Fibroblast of skin of right quadriceps (primary cell): Measurements from ENCODE around the gene IFNA8.
"Not testable (repeated sequence)": the region's sequence is repeated elsewhere in the genome, so short reads cannot be mapped to it uniquely, and the experiment has no call there.

Experiments
- DNase-seq: peaks from one replicate; pipeline ENCODE4 v3.0.0-alpha.2; 2013

IFNA8 gene

GRCh38 chr9:21408817-21409216, at the start of gene IFNA8:
IFNA8 (plus strand) TSS chr9:21409117; CDS start chr9:21409177, 60 bp downstream.
- DNase-seq = no peak

GRCh38 chr9:21362287-21362686, 46.6 kb upstream of the IFNA8 start:
- DNase-seq = no peak

GRCh38 chr9:21367169-21367568, 41.7 kb upstream of the IFNA8 start:
- DNase-seq = not testable (repeated sequence)

DNA sequence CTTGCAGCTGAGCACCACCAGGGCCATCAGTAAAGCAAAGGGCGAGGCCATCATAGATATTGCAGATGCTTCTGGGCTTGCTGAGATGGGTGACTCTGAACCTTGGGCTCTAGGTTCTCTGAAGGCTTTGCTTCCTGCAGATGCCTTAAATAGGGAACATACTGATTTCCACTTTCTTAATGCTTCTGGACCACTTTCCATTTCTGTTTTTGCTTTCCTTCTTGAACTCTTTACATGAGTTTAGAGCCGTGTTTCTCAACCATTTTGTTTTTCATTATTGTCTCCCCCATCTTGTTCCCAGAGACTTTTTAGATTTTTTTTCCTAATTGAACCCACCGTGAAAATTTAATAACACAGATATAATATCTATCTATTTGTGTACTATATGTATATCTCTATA, 41.0 kb upstream of the IFNA8 start, which contains the start of gene IFNA13:
TSS of gene IFNA13 (minus strand) at position 101 of the 400 bp plus-strand sequence. CDS start at position 54, 47 bp downstream.
- DNase-seq = no peak

- DNase-seq = not testable (repeated sequence)
Measured at GRCh38 chr9:21371467-21371866, 37.5 kb upstream of the IFNA8 start.

DNA sequence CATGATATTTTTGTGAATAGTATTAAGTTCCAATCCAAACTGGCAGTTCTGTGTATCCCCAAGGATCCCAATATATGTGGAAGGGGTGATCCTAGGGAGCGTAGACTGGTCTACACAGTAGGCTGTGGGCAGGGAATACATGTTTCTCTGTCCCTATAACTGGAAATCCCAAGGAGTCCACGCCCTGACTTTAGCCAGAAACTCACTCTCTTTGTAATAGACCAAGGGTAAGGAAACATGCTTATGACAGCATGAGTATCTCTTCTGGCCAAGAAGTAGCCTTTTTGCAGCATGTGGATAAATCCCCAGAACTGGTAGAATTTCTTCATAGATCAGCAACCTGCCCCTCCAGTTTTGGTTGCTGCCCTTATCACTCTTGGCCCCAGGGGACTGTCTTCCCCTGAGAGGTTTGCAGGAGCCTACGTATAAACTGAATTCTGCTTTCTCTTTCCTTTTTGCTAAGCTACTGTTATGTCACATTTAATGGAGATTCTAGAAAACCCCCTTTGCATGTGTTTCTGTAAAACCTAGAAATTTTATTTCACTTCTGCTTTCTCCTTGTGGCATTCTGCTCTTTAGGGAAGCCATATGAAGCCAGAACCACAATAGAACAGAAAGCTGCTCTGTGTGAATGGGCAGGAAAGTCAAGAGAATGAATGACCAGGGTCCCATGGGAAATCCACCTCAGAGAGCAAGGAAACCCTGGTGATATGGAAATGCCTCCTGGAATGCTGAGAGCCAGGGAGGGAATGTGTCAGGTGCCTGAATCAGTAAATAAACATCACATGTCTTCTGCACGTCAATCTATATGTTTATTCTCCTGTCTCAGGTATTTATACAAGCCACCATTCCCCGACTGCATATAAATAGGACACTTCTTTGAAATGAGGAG, 27.2 kb upstream of the IFNA8 start:
- DNase-seq = no peak

DNA sequence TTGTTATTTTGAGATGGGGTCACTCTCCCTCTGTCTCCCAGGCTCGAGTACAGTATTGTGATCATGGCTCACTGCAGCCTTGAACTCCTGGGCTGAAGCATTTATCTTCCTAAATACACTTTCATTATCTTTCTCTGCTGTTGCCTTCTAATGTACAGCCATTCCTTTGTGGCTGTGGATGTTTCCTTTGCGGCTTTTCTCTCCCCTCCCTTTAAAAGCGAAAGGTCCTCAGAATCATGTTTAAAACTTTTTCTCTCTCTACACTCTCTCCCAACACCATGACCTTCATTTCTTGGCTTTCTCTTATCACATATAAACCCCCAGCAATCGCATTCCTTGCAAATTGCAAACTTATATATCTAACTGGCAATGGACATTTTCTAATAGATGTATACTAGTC, 25.3 kb upstream of the IFNA8 start:
- no peak for DNase-seq

- no peak for DNase-seq
Measured at GRCh38 chr9:21385131-21385670, 23.7 kb upstream of the IFNA8 start, which contains the start of gene IFNA2. IFNA2 (minus strand) TSS chr9:21385398; CDS start chr9:21385329, 69 bp downstream.

GRCh38 chr9:21392270-21392669, 16.6 kb upstream of the IFNA8 start:
- no peak for DNase-seq

DNA sequence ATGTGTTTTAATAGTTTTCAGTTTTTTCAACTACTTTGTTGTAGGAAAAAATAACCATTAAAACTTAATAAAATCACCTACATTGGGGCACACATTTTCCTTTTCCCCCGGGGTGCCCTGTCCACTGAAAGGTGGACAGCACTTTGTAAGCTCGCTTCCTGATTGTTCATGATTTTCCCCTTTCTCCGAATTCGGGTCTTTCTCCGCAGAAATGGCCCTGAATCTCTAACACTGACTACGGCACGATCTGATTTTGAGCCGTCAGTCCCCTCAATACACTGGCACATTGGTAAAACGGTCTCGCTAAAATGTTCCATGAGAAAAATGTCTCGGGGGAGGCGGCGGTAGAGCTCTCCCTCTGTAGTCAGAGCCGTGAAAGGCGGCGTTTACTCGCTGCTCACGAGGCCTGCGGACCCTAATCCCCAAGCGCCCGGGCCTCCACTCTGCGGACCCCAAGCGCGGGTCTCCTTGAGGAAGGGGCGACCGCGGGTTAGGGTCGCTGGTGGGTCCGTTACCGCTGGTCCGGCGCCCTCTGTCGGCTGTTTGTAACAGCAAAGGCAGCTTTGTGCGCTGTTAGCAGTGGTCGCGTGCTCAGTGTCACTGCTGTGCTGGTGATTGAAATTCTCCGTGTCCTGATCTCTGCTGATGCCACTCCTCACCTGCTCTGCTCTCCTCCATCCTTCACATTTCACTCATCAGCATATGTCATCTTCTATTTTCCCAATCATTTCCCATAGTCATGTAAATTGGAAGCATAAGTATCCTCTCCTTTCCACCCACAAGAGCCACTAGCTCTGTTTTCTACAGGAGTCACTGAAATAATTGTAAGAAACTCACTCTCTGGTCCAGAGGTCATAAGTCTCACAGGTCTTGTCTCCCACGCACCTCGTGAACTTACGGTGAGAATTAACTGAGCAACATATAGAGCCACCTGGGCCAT, 12.9 kb upstream of the IFNA8 start:
- DNase-seq = peak; percentile 18

DNA sequence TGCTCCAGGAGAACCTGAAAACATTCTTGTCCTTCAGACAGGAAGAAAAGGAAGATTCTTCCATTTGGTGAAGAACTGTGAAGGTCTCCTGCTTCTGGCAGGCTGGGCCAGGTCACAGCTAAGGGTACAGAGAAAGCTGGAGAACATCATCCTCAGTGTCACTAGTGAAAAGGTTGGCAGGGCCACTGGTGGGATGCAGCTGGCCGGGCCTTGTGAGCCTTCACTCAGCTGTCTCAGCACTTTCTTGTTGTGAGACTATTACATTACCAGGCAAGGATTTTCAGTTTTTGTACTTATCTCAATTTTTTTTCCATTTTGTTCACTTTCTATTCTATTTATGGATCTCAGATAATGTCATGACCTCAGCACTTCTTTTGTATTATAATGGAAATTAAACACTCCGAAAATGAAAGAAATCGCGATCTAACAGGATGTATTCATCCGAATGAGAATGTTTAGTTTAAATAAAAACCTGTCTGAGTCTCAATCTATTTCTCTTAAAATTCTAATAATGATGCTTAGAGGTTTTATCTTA, 9.9 kb upstream of the IFNA8 start:
- DNase-seq = no peak

- no peak for DNase-seq
Measured at GRCh38 chr9:21399956-21400355, 9.0 kb upstream of the IFNA8 start.

DNA sequence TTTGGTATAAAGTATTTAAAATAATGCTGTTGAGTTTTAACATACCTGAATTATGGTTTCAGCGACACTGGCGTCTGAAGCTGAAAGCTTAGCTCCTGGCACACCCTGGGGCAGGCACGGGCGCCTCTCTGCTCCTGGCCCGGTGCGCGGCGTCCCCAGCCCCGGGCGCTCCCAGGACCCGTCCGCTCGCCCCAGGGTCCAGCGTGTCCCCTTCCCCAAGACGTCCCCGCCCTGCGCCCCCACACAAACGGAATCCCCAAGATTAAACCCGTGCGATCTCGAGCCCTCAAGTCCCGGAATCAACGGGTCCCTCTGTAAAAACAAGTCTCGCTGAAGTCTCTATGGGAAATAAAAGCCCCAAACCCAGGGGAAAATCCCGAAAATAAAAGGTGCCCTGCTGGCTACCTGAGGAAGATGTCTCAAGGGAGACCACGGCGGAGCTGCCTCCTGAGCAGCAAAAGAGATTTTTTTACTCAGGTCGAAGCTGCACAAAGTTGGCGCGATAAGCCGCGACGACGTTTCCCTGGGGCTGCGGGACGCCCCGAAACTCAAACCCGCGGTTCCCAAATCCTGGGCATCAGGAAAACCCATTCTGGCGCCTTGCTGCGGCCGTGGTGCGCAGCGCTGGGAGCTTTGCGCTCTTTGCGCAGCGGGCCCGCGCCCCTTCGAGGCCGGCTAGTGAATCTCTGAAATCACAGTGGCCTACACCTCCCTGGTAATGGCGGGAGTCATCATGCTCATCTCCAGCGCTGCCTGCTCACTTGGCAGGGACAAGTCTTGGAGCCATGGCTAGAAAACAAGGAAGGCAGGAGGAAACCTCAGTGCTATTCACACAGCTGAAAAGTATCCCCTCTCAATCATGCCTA, 6.3 kb upstream of the IFNA8 start:
- DNase-seq = peak; percentile 17

DNA sequence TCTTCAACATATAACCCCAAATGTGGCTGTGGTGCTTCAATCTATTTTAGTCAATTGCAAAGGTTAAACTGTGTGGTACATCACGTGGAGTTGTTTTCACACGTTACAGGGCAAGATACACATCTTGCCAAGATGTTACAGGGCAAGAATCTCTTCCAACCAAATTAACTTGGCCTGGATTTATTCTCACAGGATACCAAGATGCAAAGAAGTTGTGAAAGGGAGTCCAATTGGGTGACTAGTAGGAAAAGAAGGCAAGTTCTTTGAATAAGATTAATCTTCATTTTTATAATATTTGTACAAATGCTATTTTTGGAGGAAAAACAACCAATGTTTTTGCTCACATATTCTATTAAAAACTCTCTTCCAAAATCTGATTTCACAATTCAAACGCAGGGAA, 4.8 kb upstream of the IFNA8 start:
- DNase-seq = no peak

- no peak for DNase-seq
Measured at GRCh38 chr9:21412107-21412506, 3.2 kb downstream of the IFNA8 start.

DNA sequence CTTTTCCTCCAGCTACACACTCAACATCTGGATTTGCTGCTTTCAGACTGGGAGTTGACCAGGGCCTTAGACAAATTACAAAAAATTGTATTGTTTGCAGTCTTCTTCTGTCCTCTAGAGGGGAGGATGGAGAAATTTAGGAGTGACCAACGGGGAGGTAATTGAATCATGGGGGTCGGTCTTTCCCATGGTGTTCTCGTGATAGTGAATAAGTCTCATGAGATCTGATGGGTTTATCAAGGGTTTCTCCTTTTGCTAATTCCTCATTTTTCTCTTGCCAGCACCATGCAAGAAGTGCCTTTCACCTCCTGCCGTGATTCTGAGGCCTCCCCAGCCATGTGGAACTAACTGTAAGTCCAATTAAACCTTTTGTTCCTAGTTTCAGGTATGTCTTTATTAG, 4.2 kb downstream of the IFNA8 start:
- no peak for DNase-seq

GRCh38 chr9:21413624-21414023, 4.7 kb downstream of the IFNA8 start:
- no peak for DNase-seq

GRCh38 chr9:21414220-21414940, 5.5 kb downstream of the IFNA8 start:
- DNase-seq = no peak

GRCh38 chr9:21415493-21416267, 6.8 kb downstream of the IFNA8 start:
- DNase-seq = no peak

DNA sequence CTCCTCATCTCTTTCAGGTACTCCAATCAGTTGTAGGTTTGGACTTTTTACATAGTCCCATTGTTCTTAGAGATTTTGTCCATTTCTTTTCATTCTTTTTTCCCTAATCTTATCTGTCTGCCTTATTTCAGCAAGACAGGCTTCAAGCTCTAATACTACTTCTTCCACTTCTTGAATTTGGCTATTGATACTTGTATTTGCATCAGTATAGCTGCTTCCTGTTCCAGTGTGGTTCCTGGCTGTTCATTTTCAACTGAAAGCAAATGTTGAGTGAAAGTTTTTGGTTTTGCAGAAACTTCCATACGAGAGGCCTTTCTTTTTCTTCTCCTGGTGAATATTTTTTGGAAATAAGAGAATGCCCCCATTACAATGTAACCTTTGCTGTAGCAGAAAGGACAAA, 19.3 kb downstream of the IFNA8 start:
- DNase-seq = no peak
